Neutrophil (primary cell): ENCODE results near the gene HSD17B14.

Source experiments
- H3K27ac ChIP-seq: fragments of 200-600 bp; sonication (generic); 2 replicates; pipeline ENCODE4 v1.5.1; 2016; ENCODE audit warnings: mild to moderate bottlenecking, moderate library complexity
- H3K27me3 ChIP-seq: fragments of 200-600 bp; sonication (generic); 2 replicates; pipeline ENCODE4 v1.6.0; 2016; ENCODE audit warnings: mild to moderate bottlenecking
- H3K36me3 ChIP-seq: fragments of 200-600 bp; sonication (generic); 2 replicates; pipeline ENCODE4 v1.5.1; 2017
- H3K4me1 ChIP-seq, 2 experiments: fragments of 200-600 bp in 1 of 2; sonication (generic) in 1 of 2; 1 replicate in 1 of 2; 2 replicates in 1 of 2; pipeline versions ENCODE4 v1.5.1 to v1.6.1; 2013 to 2016; ENCODE audit warnings: low read depth in 1 of 2, low read length in 1 of 2, mild to moderate bottlenecking in 1 of 2, moderate library complexity in 1 of 2; ENCODE audit not compliant: control insufficient read depth in 1 of 2, insufficient read depth in 1 of 2
- H3K4me3 ChIP-seq, 2 experiments: fragments of 200-600 bp in 1 of 2; sonication (generic) in 1 of 2; 1 replicate in 1 of 2; 2 replicates in 1 of 2; pipeline ENCODE4 v1.5.1; 2013 to 2016; ENCODE audit warnings: low read depth in 1 of 2, low read length in 1 of 2, mild to moderate bottlenecking in 1 of 2, moderate library complexity in 1 of 2
- H3K9me3 ChIP-seq: fragments of 200-600 bp; sonication (generic); 2 replicates; pipeline ENCODE4 v1.5.1; 2016
- TF ChIP-seq, protein P1 (sequence below): fragments of 200-600 bp; sonication (generic); IDR thresholded peaks from 2 replicates; pipeline ENCODE4 v1.5.1; 2016; ENCODE audit warnings: antibody characterized with exemption

The HSD17B14 gene

DNA sequence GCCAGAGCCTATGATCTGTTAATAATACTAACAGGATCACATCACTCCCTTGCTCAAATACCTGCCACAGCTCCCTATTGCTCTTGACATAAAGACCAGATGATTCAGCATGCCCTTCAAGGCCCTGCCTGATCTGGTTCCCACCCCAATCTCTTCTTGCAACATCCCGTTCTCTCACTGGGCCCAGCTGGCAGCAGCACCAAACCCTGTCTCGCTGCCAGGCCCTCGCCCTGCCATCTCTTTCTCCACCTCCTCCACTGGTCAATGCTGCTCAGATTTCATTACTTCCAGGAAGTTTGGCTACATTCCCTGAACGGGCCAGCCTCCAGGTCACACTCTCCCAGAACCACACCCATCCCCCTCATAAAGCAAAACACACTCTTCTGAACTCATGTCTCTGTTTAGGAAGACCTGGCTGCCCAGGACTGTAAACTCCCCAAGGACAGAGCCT lies 16.9 kb downstream of the HSD17B14 start:
- Histone ChIP-seq H3K27me3 (no peaks in the 10 kb centered on the region), H3K27ac (no peak overlapping the region), H3K4me1 (no peaks in the 10 kb centered on the region), H3K4me3 (no peak overlapping the region), H3K36me3 (no peaks in the 10 kb centered on the region), H3K9me3 (no peaks in the 10 kb centered on the region)
- TF ChIP-seq, protein P1, sequence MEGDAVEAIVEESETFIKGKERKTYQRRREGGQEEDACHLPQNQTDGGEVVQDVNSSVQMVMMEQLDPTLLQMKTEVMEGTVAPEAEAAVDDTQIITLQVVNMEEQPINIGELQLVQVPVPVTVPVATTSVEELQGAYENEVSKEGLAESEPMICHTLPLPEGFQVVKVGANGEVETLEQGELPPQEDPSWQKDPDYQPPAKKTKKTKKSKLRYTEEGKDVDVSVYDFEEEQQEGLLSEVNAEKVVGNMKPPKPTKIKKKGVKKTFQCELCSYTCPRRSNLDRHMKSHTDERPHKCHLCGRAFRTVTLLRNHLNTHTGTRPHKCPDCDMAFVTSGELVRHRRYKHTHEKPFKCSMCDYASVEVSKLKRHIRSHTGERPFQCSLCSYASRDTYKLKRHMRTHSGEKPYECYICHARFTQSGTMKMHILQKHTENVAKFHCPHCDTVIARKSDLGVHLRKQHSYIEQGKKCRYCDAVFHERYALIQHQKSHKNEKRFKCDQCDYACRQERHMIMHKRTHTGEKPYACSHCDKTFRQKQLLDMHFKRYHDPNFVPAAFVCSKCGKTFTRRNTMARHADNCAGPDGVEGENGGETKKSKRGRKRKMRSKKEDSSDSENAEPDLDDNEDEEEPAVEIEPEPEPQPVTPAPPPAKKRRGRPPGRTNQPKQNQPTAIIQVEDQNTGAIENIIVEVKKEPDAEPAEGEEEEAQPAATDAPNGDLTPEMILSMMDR: no peak

DNA sequence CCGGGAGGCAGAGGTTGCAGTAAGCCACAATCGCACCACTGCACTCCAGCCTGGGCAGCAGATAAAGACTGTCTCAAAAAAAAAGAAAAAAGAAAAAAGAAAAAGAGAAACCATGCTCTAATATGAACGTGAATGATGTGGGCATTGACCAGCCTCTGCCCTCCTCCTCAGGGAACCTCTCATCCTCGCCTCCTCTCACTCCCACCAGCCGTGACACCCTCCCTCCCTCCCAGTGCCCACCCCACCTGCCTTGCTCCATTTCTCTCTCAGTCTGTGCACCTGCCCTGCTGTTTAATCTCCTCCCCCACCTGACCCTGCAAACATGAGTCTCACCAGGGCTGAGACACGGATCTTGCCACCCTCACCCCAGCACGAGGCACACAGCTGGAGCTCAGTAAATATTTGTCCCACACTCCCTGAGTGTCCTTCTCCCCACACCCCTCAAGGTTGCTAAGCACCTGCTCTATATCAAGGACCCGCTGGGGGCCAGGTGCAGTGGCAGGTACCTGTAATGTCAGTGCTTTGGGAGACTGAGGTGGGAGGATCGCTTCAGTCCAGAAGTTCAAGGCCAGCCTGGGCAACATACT lies 18.0 kb downstream of the HSD17B14 start:
- Histone ChIP-seq H3K27me3 (peaks cover 6% of the 10 kb centered on the region), H3K27ac (no peak overlapping the region), H3K4me1 (no peaks in the 10 kb centered on the region), H3K4me3 (no peak overlapping the region), H3K36me3 (no peaks in the 10 kb centered on the region), H3K9me3 (no peaks in the 10 kb centered on the region)
- TF ChIP-seq, protein P1: no peak

DNA sequence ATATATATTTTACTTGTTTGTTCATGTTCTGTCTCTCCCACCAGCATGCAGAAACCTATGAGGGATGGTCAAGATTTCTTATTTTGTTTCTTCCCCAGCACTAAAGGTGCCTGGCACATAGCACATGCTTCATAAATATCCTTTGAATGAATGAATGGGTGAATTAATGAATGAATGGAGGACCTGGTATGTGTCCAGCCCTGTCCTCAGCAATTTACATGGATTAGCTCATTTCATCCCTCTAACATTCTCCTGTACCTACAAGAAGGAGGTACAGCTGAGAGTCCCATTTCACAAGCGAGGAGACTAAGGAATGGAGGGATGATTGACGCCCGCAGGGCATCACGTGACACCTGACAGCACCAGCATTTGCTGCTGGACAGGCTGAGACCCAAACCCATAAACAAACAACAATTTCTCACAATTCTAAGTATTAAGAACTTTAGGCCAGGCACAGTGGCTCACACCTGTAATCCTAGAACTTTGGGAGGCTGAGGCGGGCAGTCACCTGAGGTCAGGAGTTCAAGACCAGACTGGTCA lies 18.6 kb downstream of the HSD17B14 start:
- Histone ChIP-seq H3K4me3 (no peak overlapping the region), H3K27me3 (peaks cover 12% of the 10 kb centered on the region), H3K9me3 (no peaks in the 10 kb centered on the region), H3K4me1 (no peaks in the 10 kb centered on the region), H3K36me3 (no peaks in the 10 kb centered on the region), H3K27ac (no peak overlapping the region)
- TF ChIP-seq, protein P1: no peak

DNA sequence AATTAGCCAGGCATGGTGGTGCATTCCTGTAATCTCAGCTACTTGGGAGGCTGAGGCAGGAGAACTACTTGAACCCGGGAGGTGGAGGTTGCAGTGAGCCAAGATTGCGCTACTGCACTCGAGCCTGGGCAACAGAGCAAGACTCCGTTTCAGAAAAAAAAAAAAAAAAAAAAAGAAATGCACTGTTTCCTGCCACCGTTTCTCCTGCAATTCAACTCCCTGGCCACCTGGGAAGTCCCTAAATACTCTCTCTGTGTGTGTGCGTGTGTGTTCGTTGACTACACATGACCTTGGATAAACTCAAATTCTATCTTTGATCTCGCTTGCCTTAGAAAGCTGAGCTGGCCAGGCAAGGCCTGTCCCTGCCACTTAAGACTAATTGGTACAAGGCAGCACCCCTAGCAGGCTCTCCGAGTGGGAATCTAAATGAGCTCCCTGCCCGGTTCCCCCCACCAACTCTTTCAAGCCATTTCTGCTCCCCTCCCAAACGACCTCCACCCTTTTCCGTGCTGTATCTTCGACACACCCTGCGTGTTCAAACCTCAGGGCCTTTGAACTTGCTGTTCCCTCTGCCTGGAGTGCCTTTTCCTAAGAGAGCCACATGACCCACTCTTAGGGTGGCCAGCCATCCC lies 20.3 kb downstream of the HSD17B14 start:
- H3K9me3 ChIP-seq: no peaks in the 10 kb centered on the region
- peaks cover 29% of the 10 kb centered on the region for H3K27me3 ChIP-seq
- H3K4me3 ChIP-seq: no peak overlapping the region
- no peaks in the 10 kb centered on the region for H3K36me3 ChIP-seq
- no peak overlapping the region for H3K27ac ChIP-seq
- H3K4me1 ChIP-seq: peaks cover 3% of the 10 kb centered on the region in 2 experiments
- TF ChIP-seq, protein P1: no peak

DNA sequence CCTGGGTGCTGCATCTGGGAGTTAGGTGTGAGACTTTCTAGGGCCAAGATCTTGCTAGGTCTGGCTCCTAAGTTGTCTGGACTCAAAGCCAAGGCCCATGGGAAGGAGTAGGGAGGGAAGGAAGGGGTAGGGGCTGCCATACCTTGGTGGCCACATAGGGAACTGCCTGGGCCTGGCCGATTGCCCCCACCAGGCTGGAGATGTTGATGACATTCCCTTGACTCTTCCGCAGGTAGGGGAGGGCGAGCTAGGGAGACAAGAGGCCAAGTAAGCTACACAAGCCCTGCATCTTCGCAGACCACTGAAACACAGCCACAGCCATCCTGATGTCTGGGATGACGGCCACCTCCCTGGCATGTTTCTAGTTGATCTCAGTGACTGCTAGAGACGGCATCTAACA lies 21.4 kb downstream of the HSD17B14 start:
- Histone ChIP-seq H3K27me3 (peaks cover 40% of the 10 kb centered on the region), H3K4me1 (peaks cover 12 to 14% of the 10 kb centered on the region in 2 experiments), H3K9me3 (no peaks in the 10 kb centered on the region), H3K4me3 (no peak overlapping the region), H3K36me3 (no peaks in the 10 kb centered on the region), H3K27ac (no peak overlapping the region)
- TF ChIP-seq, protein P1: no peak
